ENCODE results near the gene CEP170.

Gene CEP170

DNA sequence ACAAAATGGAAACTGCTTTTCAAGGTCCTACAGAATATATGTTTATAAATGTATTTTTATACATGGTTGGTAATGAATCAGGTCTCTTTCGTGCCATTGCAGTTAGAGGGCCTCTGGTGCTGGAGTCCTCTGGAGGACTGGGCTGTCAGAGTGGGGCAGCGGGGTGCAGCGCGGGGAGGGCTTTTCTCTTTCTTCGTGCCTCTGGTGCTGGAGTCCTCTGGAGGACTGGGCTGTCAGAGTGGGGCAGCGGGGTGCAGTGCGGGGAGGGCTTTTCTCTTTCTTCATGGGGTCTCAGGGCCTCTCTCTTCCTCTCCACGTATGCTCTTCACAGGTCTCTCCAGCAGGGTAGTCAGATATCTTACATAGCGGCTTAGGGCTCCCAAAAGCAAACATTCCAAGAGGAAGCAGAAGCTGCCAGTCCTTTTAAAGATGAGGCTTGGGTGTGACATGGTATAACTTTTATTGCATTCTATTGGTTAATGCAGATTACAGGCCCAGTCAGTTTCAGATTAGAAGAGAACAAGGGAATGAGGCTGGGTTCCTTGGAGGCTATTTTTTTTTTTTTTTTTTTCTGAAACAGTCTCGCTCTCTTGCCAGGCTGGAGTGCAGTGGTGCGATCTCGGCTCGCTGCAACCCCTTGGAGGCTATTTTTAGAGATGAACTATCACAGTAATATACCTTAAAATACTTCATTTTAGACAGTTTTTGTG, 13.8 kb upstream of the CEP170 start:
- DNase-seq, result no peak

DNA sequence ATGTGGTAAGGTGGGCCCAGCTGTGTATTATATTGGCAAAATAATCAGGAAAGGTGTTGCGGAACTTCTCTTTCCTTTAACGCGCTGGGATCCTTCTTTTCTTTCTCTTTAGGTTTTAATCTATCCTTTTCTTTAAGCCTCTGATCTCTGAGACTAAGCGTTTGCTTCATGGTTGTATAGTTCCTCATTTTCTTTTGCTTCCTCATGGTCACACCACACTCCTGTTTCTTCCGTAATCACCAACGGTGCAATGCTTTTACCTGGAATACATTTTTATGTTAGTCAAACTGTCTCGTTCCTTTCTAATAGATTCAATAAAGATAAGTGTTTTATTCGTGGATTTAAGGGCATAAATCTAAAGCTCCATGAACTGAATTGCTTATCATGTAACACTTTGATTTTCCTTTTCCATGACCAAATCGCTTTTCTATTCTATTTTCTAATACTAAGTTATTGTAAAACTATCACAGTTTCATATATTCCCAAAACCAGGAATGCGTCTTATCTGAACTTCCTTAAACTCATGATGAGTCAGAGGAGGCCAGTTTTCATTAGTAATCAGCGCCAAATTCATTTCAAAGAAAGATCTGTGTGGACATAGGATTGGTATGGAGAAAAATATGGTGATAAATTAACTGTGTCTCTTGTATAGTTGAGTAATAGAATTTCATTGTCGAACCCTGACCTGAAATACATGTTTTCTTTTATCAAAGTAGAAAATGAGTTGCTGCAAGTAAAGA, 13.0 kb upstream of the CEP170 start:
- no peak for DNase-seq

DNA sequence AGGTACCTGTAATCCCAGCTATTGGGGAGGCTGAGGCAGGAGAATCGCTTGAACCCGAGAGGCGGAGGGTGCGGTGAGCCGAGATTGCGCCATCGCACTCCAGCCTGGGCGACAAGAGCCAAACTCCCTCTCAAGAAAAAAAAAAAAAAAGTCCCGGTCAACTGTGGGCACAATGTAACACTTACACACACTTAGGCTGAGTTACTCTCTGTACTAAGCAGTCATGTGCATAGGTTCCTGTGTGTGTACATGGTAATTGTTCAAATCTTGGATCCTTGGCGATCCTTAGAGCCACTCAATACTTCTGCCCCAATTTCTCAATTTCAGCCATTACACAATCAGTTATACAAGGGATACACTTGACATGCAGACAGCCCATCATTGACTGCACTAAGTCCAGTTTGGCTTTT, 12.4 kb upstream of the CEP170 start:
- no peak for DNase-seq

DNA sequence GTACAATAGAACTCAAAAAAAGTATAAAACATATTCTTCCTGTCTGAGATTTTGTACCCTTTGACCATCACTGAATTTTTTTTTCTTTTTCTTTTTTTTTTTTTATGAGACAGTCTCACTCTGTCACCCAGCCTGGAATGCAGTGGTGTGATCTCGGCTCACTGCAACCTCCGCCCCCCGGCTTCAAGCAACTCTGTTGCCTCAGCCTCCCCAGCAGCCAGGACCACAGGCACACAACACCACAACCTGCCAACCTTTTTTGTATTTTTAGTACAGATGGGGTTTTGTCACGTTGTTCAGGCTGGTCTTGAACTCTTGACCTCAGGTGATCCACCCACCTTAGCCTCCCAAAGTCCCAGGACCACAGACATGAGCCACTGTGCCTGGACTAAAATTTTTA, 11.2 kb upstream of the CEP170 start:
- DNase-seq, result no peak

DNA sequence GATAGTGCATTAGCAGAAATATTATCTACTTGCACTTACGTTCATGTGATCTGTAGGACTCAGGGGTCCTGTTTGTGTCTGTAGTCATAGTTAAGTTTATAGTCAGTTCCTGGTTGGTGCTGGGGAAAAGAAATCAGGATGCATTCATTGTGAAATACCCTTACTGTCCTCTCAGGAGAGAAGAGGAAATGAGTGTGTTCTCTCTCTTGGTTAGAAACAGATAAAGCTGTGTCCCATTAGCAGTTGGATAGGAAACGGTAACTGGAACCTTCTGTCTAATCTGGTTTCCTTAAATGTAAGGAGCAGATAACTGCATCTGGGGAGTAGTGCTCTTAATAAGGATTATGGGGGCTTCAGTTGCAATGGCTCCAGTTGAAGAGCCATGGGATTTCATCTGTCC, 9.6 kb upstream of the CEP170 start:
- DNase-seq, result no peak

DNA sequence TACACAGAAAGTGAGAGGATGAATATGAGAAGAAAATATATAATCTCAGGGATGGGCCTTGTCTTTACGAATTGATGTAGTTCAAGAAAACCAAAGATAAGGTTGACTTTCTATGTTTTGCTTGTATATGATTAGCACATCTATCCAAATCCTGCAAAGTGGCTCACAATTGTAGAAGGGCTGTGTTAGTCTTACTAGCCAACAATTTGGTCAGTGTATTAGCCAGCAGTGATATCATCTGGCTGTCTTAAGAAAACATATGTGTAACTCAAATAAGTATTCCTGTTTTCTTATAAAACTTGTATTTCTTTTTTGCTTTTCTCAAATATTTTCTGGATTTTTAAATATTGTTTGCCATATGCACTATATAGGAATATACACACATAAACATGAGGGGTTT, 6.3 kb upstream of the CEP170 start:
- DNase-seq, result no peak

DNA sequence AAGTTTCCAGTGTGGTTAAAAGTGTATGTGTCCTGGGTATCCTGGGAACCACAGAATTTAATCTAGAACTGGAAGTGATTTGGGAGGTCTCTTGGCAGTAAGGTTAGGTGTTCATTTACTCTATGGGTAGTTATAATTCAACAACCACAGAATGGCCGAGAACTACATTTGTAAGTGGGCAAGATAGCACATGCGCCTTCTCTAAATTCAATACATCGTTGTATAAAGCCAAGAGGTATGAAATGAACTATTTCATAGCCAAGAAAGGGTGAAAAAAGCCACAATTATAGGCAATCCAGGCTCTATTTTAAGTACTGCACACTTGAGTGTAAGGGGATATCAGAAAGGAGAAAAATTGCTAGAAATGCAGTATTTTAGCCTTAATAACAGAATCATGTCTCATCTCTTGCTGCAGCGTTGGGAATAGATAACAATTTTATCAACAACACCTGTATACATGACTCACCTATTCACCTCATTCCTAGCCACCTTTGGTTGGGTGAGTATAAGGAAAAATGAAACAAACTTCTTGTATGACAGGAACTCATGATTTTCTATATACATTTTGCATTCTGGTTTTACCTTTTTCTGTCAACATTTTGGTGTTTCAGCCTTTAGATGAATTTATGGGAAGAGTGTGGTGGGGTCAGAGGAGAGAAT, 5.3 kb upstream of the CEP170 start:
- DNase-seq, result no peak

DNA sequence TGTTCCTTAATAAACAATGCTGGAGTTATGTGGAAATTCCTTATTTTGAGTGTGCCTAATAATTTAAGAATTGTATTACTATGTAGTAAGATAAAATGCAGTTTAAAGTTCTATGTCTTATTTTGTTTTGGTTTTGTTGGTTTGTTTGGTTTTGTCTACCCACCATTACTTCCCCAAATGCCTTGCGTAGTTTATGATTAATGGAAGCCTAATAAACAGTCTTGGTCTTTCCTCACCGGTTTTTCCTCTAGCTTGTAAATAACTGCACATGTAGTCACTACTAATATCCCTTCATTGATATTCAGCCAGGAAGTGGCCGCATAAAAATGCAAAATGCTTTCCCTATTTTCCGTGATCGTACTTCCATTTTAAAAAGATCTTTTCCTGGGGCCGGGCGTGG, 3.6 kb upstream of the CEP170 start:
- DNase-seq, result no peak

DNA sequence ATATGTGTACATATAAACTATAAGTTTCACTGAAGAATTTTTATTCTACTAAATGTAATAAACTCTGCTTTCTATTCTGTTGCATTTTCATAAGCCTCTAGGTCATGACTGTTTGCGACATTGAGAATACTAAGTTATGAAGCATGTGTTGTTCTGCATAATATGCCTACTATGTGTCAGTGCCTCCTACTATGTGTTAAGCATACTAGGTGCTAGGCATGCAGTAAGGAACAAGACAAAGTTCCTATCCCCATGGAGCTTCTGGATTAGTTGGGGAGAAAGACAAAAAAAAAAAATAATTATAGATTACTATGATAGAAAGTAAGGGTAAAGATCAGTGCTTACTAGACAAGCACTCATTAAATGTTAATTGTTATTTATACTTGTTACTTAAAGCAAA, 2.1 kb upstream of the CEP170 start:
- DNase-seq, result no peak

DNA sequence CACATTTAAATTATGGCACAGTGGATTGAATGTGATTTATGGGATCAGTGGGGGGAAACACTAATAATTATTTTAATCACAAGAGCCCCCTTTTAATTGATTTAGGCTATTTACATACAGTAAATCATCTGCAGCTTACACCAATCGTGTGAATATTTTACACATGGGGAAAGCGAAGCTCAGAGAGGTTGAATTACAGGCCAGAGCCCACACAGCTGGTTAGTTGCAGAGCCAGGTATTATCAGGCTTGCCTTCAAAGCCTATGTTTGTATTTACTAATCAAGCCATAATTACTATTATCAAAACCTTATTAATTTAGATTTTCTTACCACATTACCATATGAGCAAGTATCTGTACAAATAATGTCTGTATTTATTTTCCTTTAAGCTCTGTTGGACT, 1.5 kb upstream of the CEP170 start:
- peak; percentile 7 for DNase-seq

DNA sequence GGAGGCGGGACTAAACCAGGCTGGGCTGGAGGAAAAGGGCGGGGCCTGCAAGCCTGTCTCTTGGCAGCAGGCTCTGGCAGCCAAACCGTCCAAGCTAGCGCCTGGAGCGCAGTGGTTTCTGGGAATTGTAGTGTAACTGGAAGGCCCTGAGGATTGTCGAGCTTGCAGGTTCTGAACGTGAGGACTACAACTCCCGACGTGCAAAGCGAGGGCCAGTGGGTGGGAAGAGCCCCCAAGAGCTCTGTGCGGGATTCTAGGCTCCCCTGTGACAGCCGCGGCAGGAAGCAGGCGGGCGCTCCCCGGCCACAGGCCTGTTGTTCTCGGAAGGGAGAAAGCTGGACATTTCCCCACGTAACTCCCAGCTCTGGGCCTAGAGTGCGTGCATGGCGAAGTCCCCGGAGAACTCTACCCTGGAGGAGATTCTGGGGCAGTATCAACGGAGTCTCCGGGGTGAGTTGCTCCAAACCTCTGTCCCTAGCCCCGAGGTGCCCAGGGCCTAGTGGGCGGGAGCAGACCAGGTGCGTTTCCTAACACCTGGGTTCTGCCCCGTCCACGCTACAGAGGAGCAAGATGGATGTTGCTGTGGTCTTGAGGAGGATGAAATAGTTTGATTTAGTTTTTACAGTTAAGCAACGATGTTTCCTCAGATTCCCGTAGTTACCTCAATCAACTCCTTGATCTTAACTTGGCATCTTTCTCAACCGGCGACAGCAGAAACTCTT, 871 bp upstream of the CEP170 start, which contains the start of gene SDCCAG8:
Gene SDCCAG8 (plus strand): TSS at position 251 of the 722 bp plus-strand sequence. CDS start 133 bp downstream, at position 384.
- DNase-seq, result peak; percentile 98

DNA sequence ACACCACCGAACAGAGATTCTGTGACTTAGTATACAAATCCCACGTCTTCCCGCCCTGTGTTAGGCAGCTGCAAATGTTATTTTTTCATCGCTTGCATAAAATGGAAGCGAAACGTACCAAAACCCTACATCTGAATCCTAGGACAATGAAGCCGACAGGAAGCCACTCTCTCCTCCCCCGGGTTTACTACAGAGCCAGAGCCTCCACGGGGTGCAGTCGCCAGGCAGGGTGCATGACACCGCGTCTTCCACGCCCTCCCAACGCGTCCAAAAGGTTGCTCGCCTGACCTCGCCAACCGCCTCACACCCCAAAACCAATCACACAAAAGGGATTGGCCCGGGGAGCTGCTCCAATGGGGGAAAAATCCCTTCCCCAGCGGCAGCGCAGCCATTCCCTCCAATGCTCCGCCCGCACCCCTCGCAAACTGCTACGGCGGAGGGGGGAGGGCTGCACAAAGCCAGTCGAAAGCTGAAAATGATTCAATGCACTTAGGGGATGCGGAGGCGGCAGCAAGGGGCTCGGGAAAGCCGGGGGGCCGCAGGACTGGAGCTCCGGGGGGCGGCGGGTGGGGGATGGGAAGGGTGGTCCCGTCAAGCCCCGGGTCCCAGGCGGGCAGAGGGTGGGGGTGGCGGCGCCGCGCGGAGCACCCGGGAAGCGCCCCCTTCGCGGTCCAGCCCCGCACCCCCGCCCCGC, 701 bp downstream of the CEP170 start:
- peak; percentile 83 for DNase-seq

DNA sequence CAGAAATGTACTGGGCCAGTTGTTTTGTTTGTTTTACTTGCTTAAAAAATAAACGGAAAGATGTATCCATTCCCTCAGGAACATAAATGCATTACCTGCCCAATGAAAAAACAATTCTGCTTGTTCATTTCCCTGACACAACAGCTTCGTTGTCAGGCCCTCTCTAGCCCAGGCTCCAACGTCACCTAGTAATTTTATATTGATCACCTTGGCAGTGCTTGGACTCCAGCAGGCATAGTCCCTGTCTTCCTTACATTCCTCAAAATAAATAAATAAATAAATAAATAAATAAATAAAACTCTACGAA, 1.2 kb downstream of the CEP170 start:
- no peak for DNase-seq

DNA sequence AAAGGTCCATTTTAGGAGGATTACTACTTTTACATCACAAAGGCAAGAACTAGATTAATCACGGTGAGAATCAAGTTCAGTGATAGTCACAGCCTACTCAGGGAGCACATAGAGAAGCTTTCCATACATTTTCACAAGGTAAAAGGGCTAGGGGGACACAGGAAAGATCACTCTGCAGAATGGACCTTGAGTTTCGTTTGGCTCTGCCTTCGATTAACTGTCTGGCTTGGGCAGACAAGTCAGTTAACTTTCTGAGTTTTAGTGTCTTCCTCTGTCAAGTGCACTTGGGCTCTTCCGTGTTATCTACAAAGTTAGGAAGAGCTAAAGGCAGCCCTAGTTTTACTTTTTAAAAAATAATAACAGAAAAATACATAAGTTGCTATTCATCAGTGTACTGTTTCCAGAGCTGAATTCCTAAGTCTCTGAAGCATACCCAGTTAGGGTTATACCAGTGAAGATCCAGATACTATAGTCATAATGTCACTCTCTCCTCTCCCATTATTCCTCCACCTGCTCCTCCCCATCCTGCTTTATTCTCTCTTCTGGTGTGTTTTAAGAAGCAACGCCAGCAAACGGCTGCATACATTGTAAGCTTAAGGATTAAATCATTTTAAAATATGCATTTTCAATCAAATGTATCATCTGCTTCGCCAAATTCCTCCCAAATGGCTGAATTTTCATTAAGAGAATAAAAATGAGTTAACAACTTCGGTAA, 1.7 kb downstream of the CEP170 start:
- peak; percentile 19 for DNase-seq

DNA sequence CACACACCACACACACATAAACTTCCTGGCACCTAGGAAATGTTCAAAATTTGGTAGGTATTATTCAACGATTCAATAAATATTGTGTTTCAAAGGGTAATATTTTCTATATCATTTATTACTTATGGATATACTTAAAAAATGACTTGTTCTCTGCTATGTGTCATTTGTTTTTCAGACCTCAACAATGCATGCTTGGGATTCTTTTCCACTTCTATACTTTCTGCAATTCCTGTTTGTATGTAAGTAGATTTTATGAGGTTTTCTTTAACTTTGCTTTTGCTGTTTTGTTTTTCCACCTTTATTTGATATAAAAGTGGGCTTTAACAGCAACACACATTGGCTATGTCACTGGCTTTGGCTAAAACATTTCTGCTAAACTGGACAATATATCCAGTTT, 3.5 kb downstream of the CEP170 start:
- no peak for DNase-seq

DNA sequence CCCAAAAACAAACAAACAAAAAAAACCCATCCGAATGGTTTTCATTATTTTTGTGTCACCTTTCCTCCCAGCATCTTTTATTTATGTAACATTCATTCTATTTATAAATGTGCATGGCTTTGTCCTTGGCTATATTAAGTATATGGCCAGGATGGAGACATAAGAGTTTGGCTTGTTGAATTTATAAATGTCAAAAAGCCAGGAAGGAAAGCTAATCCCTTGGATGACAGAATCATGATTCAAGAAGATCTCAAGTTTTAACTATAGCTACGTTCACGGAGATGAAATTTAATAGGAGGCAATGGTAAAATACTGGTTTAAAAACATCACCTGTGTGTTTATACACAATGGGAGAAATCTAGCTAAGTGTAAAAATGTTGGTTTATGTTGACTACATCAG, 5.0 kb downstream of the CEP170 start:
- DNase-seq, result no peak

DNA sequence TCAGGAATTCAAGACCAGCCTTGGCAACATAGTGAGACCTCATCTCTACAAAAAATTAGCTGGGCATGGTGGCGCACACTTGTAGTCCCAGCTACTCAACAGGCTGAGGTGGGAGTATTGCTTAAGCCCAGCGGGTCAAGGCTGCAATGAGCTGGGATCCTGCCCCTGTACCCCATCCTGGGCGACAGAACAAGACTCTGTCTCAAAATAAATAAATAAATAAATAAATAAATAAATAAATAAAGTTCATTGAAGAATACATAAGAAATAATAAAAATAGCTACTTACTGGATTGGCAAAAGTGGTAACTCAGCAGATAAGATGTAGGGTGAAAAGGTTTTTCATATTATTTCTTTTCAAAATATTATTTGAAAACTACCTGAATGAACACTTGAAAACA, 5.9 kb downstream of the CEP170 start:
- DNase-seq, result no peak

DNA sequence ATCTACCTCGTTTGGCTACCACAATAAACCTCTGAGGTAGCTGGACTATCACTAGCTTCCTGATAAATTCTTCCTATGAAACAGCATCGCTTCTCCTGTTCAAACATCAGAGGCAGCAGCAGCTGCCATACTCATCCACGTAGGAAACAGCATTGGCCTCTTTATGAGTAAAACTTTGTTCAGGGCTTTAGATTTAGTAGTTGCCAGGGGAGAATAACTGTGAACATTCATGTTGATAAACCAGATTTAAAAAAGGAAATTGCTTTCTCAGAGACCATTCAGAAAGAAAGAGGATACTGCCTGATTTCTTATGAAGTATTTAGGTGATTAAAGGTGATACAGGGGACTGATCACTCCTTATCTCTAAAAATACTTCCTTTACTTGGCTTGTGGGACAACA, 7.2 kb downstream of the CEP170 start:
- no peak for DNase-seq

DNA sequence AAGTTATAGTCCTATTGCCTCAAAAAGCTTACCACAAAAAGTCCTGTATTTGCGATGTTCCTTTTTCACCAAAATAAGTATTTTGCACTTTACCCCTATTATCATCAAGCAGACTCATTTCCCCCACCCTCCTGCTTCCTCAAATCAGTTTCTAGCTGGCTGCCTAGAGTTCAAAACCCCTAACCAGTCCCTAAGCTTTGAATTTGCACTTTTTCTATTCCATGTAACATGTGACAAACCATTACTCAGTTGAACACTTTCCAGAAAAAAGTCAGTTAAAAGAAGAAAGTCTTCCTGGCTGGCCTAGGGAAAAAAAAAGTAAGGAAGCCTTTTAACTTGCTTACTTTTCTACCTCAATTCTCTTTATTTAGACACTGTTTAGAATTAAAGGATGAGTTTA, 8.2 kb downstream of the CEP170 start:
- no peak for DNase-seq

DNA sequence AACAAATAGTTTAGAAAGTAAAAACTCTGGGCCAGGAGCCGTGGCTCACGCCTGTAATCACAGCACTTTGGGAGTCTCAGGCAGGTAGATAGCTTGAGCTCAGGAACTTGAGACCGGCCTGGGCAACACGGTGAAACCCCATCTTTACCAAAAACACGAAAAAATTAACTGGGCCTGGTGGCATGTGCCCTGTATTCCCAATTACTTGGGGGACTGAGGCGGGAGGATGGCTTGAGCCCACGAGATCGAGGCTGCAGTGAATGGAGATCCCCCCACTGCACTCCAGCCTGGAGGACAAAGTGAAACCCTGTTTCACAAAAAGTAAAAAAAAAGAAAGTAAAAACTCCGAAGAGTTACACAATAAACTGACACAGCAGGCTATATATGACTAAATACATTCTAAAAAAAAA, 10.6 kb downstream of the CEP170 start:
- no peak for DNase-seq

DNA sequence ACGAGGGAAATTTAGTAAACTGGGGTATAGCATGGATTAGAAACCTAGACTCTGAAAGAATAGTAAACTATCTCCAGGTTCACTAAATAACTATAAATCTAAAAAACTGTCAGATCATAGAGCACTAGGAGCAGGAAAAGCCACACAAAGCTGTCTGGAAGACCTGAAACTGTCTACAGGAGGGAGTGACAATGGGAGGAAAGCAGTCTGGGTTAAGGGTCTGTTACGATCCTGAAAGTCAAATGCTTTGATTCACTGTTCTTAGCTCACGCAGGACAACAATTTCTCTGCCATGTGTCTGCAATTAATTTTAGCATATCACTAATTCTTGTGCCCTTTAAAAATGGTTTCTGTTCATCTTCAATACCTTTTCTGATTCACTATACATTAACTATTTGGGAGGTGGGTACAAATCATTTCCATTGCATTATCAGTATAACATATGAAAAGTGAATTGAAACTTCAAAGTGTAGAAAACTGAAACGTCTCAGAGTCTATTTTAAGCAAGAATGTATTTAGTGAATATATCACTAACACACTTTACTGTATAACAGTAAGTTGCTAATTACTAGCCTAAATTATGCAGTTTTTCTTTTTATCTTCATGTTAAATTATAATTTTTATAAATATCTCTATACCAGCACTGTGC, 18.4 kb downstream of the CEP170 start:
- DNase-seq, result no peak

Measured in right kidney (tissue), 1 donor.